ENCODE data around the gene BRCA1.

BRCA1 gene

DNA sequence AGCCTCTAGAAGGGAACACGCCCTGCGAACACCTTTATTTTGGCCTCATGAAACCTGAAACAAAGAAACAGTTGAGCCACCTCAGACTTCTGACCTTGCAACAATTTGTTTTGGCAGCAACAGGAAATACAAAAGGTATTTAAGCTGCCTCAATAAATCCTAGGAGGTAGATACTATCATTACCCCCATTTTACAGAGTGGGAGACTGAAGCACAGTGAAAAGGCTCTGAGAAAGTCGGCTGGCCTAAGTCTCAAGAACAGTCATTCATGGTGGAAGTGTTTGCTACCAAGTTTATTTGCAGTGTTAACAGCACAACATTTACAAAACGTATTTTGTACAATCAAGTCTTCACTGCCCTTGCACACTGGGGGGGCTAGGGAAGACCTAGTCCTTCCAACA is 81.1 kb downstream of the BRCA1 start:
- H3K4me3 ChIP-seq (ENCODE audit: low read depth, low read length): no peak overlapping the region
- TF ChIP-seq, protein P1, sequence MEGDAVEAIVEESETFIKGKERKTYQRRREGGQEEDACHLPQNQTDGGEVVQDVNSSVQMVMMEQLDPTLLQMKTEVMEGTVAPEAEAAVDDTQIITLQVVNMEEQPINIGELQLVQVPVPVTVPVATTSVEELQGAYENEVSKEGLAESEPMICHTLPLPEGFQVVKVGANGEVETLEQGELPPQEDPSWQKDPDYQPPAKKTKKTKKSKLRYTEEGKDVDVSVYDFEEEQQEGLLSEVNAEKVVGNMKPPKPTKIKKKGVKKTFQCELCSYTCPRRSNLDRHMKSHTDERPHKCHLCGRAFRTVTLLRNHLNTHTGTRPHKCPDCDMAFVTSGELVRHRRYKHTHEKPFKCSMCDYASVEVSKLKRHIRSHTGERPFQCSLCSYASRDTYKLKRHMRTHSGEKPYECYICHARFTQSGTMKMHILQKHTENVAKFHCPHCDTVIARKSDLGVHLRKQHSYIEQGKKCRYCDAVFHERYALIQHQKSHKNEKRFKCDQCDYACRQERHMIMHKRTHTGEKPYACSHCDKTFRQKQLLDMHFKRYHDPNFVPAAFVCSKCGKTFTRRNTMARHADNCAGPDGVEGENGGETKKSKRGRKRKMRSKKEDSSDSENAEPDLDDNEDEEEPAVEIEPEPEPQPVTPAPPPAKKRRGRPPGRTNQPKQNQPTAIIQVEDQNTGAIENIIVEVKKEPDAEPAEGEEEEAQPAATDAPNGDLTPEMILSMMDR (IDR thresholded peaks at IDR 0.05; ENCODE audit: low read depth, low read length, missing control alignments): no peak
- no peak for DNase-seq (ENCODE audit: low read depth)

- TF ChIP-seq, protein P1 (IDR thresholded peaks at IDR 0.05; ENCODE audit: low read depth, low read length, missing control alignments): no peak
- DNase-seq (ENCODE audit: low read depth): no peak
- H3K4me3 ChIP-seq (ENCODE audit: low read depth, low read length): no peak overlapping the region
Measured at GRCh38 chr17:43043307-43043706, 81.9 kb downstream of the BRCA1 start.

DNA sequence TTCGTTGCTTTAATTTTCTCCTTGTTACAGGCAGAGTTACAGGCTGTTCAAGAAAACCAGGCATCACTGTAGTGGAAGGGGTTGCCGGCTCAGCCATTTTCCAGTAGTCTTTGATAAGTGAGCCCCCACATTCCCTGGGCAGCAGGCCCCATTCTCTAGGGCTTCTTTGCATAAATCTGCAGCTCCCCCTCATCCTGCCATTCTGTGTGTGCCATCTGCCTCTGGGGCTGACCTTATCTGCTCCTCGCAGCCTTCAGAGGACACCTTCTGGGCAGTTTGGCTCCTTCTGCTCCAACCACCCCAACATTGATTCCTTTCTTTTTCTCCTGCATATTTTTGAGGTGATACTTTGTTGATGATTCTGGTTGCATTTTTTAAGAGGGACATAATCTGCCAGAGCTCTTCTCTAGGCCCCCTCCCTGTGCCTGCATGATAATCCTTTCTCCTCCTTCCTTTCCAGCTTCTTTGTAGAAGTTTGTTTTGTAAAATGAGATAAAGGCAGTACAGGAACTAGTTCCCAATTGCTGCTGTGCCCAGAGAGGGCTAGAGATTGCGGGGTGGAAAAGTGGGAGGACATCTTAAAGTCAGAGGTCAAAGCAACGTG is 83.0 kb downstream of the BRCA1 start:
- DNase-seq (ENCODE audit: low read depth): no peak
- no peak overlapping the region for H3K4me3 ChIP-seq (ENCODE audit: low read depth, low read length)
- TF ChIP-seq, protein P1 (IDR thresholded peaks at IDR 0.05; ENCODE audit: low read depth, low read length, missing control alignments): no peak

GRCh38 chr17:43040655-43041054 is 84.5 kb downstream of the BRCA1 start:
- no peak overlapping the region for H3K4me3 ChIP-seq (ENCODE audit: low read depth, low read length)
- DNase-seq (ENCODE audit: low read depth): no peak
- TF ChIP-seq, protein P1 (IDR thresholded peaks at IDR 0.05; ENCODE audit: low read depth, low read length, missing control alignments): no peak

GRCh38 chr17:43039646-43040045 is 85.5 kb downstream of the BRCA1 start:
- no peak overlapping the region for H3K4me3 ChIP-seq (ENCODE audit: low read depth, low read length)
- no peak for DNase-seq (ENCODE audit: low read depth)
- TF ChIP-seq, protein P1 (IDR thresholded peaks at IDR 0.05; ENCODE audit: low read depth, low read length, missing control alignments): no peak

GRCh38 chr17:43034894-43035293 is 90.3 kb downstream of the BRCA1 start:
- no peak for DNase-seq (ENCODE audit: low read depth)
- no peak overlapping the region for H3K4me3 ChIP-seq (ENCODE audit: low read depth, low read length)

More at GRCh38 chr17:43034894-43035293, 90.3 kb downstream of the BRCA1 start:
- TF ChIP-seq, protein P1 (IDR thresholded peaks at IDR 0.05; ENCODE audit: low read depth, low read length, missing control alignments): no peak

All from GM12864 (cell line).